Uterus (tissue), 2 donors: ENCODE results near the gene ZNRD2.

ENCODE experiments used
- CTCF ChIP-seq, 4 experiments: fragments of 200-600 bp in 2 of 4; fragments of 450-650 bp in 2 of 4; sonication (generic) in 2 of 4; IDR thresholded peaks; one replicate each; pipeline ENCODE4 v1.5.1; 2016 to 2019; ENCODE audit warnings: antibody characterized with exemption in 4 of 4, mild to moderate bottlenecking in 2 of 4, moderate library complexity in 1 of 4
- POLR2A ChIP-seq, 2 donors: fragments of 450-650 bp; IDR thresholded peaks; one replicate each; pipeline ENCODE4 v1.6.1; 2016; ENCODE audit warnings: antibody characterized with exemption in 2 of 2, mild to moderate bottlenecking in 1 of 2, moderate library complexity in 1 of 2

DNA sequence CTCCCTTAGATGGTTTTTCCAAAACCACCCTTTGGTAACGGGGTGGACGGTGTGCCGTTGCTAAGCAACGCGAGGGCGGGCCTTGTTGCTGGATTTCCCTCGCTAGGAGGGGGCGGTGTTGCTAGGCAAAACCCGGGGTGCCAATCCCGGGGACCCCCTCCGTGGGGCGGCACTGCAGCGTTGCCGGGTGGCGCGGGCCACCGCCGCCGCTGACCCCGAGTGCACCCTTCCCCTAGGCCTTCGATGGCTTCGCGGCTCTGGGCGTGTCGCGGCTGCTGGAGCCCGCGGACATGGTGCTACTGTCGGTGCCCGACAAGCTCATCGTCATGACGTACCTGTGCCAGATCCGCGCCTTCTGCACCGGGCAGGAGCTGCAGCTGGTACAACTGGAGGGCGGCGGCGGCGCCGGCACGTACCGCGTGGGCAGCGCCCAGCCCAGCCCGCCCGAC, 14.5 kb downstream of the ZNRD2 start:
- TF ChIP-seq POLR2A (IDR thresholded peaks at IDR 0.05) (no peak), CTCF (IDR thresholded peaks at IDR 0.05) (no peak)
